Raji (cell line): Measurements from ENCODE around the gene VSTM4.

Source experiments
- POLR2A ChIP-seq: IDR thresholded peaks from 2 replicates; pipeline ENCODE4 v1.6.1; 2011; ENCODE audit warnings: low read depth, low read length, control low read depth; ENCODE audit not compliant: insufficient read depth

VSTM4 gene

DNA sequence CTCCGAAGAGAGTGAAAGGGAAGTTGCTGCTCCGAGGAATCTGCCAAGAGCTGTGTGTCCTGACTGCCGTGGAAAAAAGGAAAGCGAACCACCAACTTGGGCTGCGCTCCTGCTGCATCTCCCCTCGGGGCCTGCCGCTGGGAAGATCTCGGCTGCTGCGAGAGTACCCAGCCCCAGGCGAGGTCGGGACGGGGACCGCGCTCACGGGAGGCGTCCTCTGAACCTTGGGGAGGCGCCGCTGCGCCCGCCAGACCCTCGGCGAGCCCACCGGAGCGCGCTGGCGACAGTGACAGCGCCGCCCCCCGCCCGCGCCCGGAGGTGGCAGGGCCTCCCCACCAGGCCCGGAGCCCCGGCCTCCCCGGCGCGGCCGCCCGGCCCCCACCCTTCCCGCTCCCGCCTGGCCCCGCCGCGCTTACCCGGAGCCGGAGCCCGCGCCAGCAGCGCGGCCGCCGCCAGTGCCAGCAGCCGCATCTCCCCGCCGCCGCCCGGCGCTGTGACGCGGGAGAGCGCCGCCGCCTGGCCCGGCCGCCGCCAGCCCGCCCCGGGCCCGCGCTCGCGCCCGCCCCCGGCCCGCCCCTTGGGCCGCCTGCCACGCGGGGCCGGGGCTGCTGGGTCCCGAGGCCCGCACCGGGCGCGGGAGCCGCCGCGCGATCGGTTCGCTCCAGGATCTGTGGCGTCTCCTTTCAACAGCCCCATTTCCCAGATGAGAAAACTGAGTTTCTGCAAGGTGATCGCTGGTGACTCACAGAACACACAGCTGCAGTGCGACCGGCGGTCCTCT, at the start of gene VSTM4:
VSTM4 (minus strand) TSS at position 508 of the 781 bp plus-strand sequence; CDS start at position 471, 37 bp downstream.
- no peak for TF ChIP-seq POLR2A

GRCh38 chr10:49164559-49165188, 49.4 kb upstream of the VSTM4 start:
- TF ChIP-seq POLR2A = no peak

DNA sequence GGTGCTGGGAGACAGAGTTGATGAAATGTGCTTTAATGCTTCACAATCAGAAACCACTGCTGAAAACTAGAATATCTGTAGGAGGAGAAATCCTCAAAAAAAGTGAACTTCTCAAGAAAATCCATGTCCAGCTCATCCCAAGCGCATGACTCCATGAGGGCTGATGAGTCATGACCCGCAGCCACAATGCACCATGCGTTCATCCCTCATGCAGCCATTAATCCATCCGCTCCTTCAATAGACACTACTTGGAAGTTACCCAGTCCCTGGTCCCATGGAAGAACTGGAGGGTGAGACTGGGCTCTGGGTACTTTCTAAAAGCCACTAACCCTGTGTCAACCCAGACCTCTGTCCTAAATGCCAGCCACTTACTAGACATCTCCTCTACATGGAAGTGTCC, 48.4 kb upstream of the VSTM4 start:
- no peak for TF ChIP-seq POLR2A

DNA sequence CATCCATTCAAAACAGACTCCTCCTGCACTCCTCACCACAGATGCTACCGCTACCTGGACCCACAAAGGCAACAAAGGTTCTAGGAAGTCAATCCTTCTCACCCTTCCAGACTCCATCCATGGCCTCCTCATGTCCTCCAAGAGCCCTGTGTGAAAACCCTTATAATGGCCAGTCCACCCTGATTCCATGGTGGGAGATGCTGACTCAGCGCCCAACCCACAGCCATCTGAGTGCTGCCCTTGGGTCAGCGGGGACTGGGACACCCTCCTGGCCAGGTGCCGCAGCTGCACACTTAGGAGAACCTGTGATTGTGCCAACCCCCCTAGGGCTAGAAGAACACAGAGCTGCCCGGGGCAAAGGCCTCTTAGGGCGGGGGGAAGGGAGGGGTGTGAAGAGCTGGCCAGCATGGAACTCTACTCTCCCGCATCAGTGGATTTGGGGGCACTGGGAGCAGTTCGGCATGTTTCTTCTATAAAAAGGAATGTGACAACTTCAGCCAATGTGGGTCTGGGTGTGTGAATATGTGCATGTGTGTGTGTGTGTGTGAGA, 47.5 kb upstream of the VSTM4 start:
- no peak for TF ChIP-seq POLR2A

GRCh38 chr10:49162063-49162462, 46.7 kb upstream of the VSTM4 start:
- TF ChIP-seq POLR2A = no peak

GRCh38 chr10:49161411-49161997, 46.2 kb upstream of the VSTM4 start:
- TF ChIP-seq POLR2A = no peak

GRCh38 chr10:49160814-49161213, 45.5 kb upstream of the VSTM4 start:
- no peak for TF ChIP-seq POLR2A

GRCh38 chr10:49160110-49160509, 44.8 kb upstream of the VSTM4 start:
- TF ChIP-seq POLR2A = no peak

- TF ChIP-seq POLR2A = no peak
These were observed 43.6 kb upstream of the VSTM4 start for GRCh38 chr10:49158915-49159314.

- no peak for TF ChIP-seq POLR2A
These were observed 43.1 kb upstream of the VSTM4 start for GRCh38 chr10:49158404-49158803.

DNA sequence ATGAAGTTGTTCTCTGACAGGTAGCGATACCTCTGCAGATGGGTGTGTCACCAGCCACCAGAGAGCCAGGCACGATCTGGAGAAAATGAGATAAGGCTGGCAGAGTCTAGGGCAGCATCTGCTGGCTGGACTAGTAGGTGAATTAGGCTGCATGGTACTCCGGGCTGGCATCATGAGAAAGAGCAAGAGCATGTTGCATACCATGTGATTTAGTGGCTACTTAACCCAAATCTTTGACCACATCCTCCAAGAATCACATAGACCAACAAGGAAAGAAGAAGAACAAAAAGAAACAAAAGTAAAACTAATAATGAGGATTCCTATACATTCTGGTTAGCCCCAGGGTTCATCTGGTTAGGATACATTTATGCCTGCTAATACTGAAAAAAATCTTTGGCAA, 41.9 kb upstream of the VSTM4 start:
- no peak for TF ChIP-seq POLR2A

- no peak for TF ChIP-seq POLR2A
These were observed 39.3 kb upstream of the VSTM4 start for GRCh38 chr10:49154641-49155040.

DNA sequence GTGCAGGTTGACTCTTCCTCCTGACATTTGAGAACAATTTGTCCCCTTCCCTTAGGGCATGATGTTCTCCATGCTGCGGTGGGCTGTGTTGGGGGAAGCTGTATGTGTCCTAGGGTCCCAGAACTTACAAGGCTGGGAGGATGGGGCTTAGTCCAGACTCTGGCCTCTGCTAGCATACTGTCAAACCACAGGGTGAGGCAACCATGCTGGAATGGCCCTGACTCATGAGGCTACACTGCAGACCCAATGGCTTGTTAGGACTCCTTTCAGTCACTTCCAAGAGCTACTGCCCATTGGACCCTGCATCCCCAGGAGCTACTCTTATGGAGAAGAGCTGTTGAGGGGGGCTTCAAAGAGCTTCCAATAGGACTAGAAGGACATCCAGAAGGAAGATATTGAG, 38.6 kb upstream of the VSTM4 start:
- no peak for TF ChIP-seq POLR2A

GRCh38 chr10:49153115-49153514, 37.8 kb upstream of the VSTM4 start:
- TF ChIP-seq POLR2A = no peak

DNA sequence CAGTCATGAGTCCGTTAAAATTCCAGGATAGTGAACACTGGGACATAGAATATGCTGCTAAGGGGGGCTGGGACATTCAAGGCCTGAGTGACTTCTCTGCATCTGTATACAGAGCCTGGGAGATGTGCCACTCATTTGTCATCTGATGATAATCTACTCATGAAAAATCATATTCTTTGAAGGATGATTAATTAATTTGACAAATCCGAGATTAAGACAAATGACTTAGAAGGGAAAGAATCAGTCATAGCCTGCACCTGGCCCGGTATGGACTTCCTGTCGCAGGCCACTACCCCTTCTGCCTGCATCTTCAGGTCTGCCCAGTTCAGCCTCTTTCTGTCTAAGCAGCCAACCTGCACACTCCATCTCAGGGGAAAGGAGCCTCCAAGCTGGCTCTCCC, 37.3 kb upstream of the VSTM4 start:
- TF ChIP-seq POLR2A = no peak

DNA sequence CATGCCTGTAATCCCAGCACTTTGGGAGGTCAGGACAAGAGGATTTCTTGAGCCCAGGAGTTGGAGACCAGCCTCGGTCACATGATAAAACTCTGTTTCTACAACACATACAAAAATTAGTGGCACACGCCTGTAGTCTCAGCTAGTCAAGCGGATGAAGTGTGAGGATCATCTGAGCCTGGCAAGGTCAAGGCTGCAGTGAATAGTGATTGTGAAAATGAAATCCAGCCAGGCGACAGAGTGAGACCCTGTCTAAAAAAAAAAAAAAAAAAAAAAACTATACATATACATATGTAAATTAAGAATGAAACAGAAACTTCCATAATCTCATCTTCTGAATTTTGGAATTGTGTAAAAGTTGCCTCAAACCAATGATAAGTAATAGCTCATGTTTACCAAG, 36.7 kb upstream of the VSTM4 start:
- TF ChIP-seq POLR2A = no peak
